ENCODE data around the gene PLA2G12B.

DNA sequence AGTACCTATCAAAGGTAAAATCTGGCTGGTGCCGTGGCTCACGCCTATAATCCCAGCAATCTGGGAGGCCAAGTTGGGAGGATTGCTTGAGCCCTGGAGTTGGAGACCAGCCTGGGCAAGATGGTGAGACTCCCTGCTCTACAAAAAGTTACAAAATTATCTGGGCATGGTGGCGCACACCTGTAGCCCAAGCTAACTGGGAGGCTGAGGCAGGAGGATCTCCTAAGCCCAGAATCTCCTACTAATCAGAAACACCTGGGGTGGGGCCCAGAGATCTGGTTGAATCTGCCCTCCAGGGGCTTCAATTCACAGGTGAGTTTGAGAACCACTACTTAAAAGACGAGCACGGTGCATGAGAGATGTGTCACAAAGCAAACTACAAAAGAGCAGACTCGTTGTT is 2.4 kb downstream of the PLA2G12B start:
- TF ChIP-seq, protein P1, sequence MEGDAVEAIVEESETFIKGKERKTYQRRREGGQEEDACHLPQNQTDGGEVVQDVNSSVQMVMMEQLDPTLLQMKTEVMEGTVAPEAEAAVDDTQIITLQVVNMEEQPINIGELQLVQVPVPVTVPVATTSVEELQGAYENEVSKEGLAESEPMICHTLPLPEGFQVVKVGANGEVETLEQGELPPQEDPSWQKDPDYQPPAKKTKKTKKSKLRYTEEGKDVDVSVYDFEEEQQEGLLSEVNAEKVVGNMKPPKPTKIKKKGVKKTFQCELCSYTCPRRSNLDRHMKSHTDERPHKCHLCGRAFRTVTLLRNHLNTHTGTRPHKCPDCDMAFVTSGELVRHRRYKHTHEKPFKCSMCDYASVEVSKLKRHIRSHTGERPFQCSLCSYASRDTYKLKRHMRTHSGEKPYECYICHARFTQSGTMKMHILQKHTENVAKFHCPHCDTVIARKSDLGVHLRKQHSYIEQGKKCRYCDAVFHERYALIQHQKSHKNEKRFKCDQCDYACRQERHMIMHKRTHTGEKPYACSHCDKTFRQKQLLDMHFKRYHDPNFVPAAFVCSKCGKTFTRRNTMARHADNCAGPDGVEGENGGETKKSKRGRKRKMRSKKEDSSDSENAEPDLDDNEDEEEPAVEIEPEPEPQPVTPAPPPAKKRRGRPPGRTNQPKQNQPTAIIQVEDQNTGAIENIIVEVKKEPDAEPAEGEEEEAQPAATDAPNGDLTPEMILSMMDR (IDR thresholded peaks at IDR 0.05) = no peak
- no peak for TF ChIP-seq POLR2A (IDR thresholded peaks at IDR 0.05)

Data from upper lobe of left lung (tissue), 4 donors.